CD4-positive, alpha-beta T cell (primary cell): ENCODE results near the gene RTCB. TPM values are rescaled to one million over a fixed set of nuclear protein-coding genes. Genes with fewer than 3 reads are reported as not detected.
A peak's percentile ranks its signal among the peaks of the same experiment; 100 is the strongest.

Experiments used
- ATAC-seq: fragments of 200-7000 bp; cut with Tn5 transposase; one replicate; pipeline ENCODE4 v1.10.0; 2022; ENCODE audit warnings: mild to moderate bottlenecking; ENCODE audit not compliant: poor library complexity
- CTCF ChIA-PET: fragments of 350-600 bp; sonication (Branson Sonifier 250); formaldehyde crosslinking; loops from one replicate; lab custom pipeline; 2021; ENCODE audit warnings: antibody characterized with exemption, inconsistent platforms; lab: Charles Lee
- POLR2A ChIA-PET: fragments of 350-600 bp; sonication (Branson Sonifier 250); formaldehyde crosslinking; loops from one replicate; lab custom pipeline; 2021; ENCODE audit warnings: antibody characterized with exemption, inconsistent platforms; lab: Charles Lee
- DNase-seq, 14 experiments: peaks; one replicate each; pipeline ENCODE4 v3.0.0-alpha.2; 2013 to 2020; ENCODE audit warnings: mixed read lengths in 2 of 14
- H3K27ac ChIP-seq, 2 donors: one replicate each; pipeline versions ENCODE4 v1.5.1 to v1.7.0; 2013; ENCODE audit warnings: low read length in 2 of 2, low read depth in 1 of 2, mild to moderate bottlenecking in 1 of 2
- H3K27me3 ChIP-seq, 2 experiments: 1 replicate in 1 of 2; 2 replicates in 1 of 2; pipeline versions ENCODE4 v1.6.1 to v1.7.0; 2013; ENCODE audit warnings: low read length in 2 of 2, control low read depth in 1 of 2, mild to moderate bottlenecking in 1 of 2, moderate library complexity in 1 of 2; ENCODE audit not compliant: insufficient read depth in 2 of 2, control insufficient read depth in 1 of 2
- H3K36me3 ChIP-seq: one replicate; pipeline ENCODE4 v1.6.1; 2013; ENCODE audit warnings: low read length, control low read depth; ENCODE audit not compliant: insufficient read depth
- H3K4me1 ChIP-seq: one replicate; pipeline ENCODE4 v1.6.1; 2013; ENCODE audit warnings: low read length, control low read depth; ENCODE audit not compliant: insufficient read depth
- H3K4me3 ChIP-seq: one replicate; pipeline ENCODE4 v1.5.1; 2013; ENCODE audit warnings: mild to moderate bottlenecking, low read length, moderate library complexity
- H3K9me3 ChIP-seq, 2 experiments: 1 replicate in 1 of 2; 2 replicates in 1 of 2; pipeline versions ENCODE4 v1.6.1 to v1.7.0; 2013; ENCODE audit warnings: low read length in 2 of 2, mild to moderate bottlenecking in 2 of 2, control low read depth in 1 of 2, moderate library complexity in 1 of 2; ENCODE audit not compliant: control insufficient read depth in 1 of 2, insufficient read depth in 1 of 2
- H3K27ac Mint-ChIP-seq: one replicate; pipeline ENCODE4 v1.8.0; 2020; ENCODE audit warnings: mixed read lengths
- H3K27me3 Mint-ChIP-seq: one replicate; pipeline ENCODE4 v1.8.0; 2021; ENCODE audit warnings: mixed read lengths
- H3K36me3 Mint-ChIP-seq: one replicate; pipeline ENCODE4 v1.8.0; 2021; ENCODE audit warnings: low read depth, mixed read lengths
- H3K4me1 Mint-ChIP-seq: one replicate; pipeline ENCODE4 v1.8.0; 2021; ENCODE audit warnings: low read depth, mixed read lengths
- H3K4me3 Mint-ChIP-seq: one replicate; pipeline ENCODE4 v1.8.0; 2020; ENCODE audit warnings: mild to moderate bottlenecking, mixed read lengths
- H3K9me3 Mint-ChIP-seq: one replicate; pipeline ENCODE4 v1.8.0; 2020; ENCODE audit warnings: mixed read lengths
- CTCF ChIP-seq: fragments of 200-600 bp; IDR thresholded peaks from one replicate; pipeline ENCODE4 v1.8.0; 2022; ENCODE audit warnings: antibody characterized with exemption, mild to moderate bottlenecking
- intact Hi-C, 2 experiments: fragments of 100-400 bp; cut with DNase I in 1 of 2; cut with micrococcal nuclease in 1 of 2; formaldehyde crosslinking; loops; one replicate each; pipeline versions ENCODE4 v1.15.1 to v1.9.0; 2023 to 2025; cut with DNase I, micrococcal nuclease
- total RNA-seq, 174 experiments: library from RNA in 2 of 174; stranded (reverse) in 2 of 174; gene quantifications; one replicate each; pipeline ENCODE4 v1.2.3 and lab custom pipeline; 2021 to 2026

Gene RTCB
- total RNA-seq, 2 experiments from 2014 or later, result 30.1 to 36.0 TPM

GRCh38 chr22:32407312-32407711, 4.7 kb downstream of the RTCB start:
- peaks cover 47% of the 10 kb centered on the region for H3K4me1 Mint-ChIP-seq
- H3K27me3 Mint-ChIP-seq, result no peaks in the 10 kb centered on the region
- ChIA-PET POLR2A (no interaction called here), CTCF (no interaction called here)
- no peak overlapping the region for H3K27ac ChIP-seq
- H3K4me3 Mint-ChIP-seq, result peak overlapping the region; percentile 4
- H3K36me3 ChIP-seq, result peaks cover 49% of the 10 kb centered on the region
- no peak overlapping the region for H3K4me3 ChIP-seq
- no peak for ATAC-seq
- no peaks in the 10 kb centered on the region for H3K9me3 Mint-ChIP-seq
- intact Hi-C loops, result no loop called here
- H3K27ac Mint-ChIP-seq, result no peak overlapping the region
- TF ChIP-seq CTCF, result no peak
- H3K27me3 ChIP-seq, result no peaks in the 10 kb centered on the region
- peaks cover 83% of the 10 kb centered on the region for H3K36me3 Mint-ChIP-seq
- H3K4me1 ChIP-seq, result peaks cover 18% of the 10 kb centered on the region
- no peaks in the 10 kb centered on the region for H3K9me3 ChIP-seq
- DNase-seq, result peak in 2 of 14 experiments; percentile 3 to 22

GRCh38 chr22:32404021-32404420, 8.0 kb downstream of the RTCB start:
- intact Hi-C loops, result no loop called here
- Mint-ChIP-seq H3K27ac (no peak overlapping the region), H3K4me1 (peaks cover 19% of the 10 kb centered on the region), H3K9me3 (no peaks in the 10 kb centered on the region), H3K36me3 (peaks cover 91% of the 10 kb centered on the region), H3K27me3 (no peaks in the 10 kb centered on the region), H3K4me3 (no peak overlapping the region)
- Histone ChIP-seq H3K4me3 (no peak overlapping the region), H3K27me3 (no peaks in the 10 kb centered on the region), H3K27ac (no peak overlapping the region), H3K9me3 (no peaks in the 10 kb centered on the region), H3K4me1 (no peaks in the 10 kb centered on the region), H3K36me3 (peaks cover 79% of the 10 kb centered on the region)
- DNase-seq, result no peak
- ChIA-PET CTCF (interaction anchor here (0.8 kb wide), 1 partner anchor 10 kb away, joined by 3 read pairs; no protein-coding TSS in a partner anchor), POLR2A (no interaction called here)
- ATAC-seq, result no peak
- TF ChIP-seq CTCF, result no peak

DNA sequence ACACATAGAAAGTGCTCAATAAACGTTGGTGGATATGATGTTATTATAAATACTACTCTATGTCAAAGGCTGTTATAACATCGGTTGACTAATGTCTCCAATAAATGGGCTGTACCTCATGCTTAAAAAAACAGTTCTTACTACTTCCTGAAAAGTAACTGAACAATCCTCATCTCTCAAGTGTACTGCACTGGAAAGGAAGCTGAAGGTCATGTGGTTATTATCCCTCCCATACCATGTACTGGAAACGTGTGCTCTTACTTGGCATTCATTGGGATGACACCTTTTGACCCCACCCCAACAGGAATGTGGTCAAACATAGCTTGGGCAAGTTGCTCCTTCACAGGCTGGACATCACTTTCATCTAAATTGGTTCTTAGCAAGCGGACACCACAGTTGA, 10.6 kb downstream of the RTCB start:
- Histone ChIP-seq H3K27ac (no peak overlapping the region), H3K9me3 (no peaks in the 10 kb centered on the region), H3K27me3 (no peaks in the 10 kb centered on the region), H3K4me3 (no peak overlapping the region), H3K36me3 (peaks cover 83% of the 10 kb centered on the region), H3K4me1 (no peaks in the 10 kb centered on the region)
- H3K27me3 Mint-ChIP-seq, result no peaks in the 10 kb centered on the region
- TF ChIP-seq CTCF, result no peak
- ATAC-seq (no peak), DNase-seq (no peak)
- peaks cover 91% of the 10 kb centered on the region for H3K36me3 Mint-ChIP-seq
- no peaks in the 10 kb centered on the region for H3K9me3 Mint-ChIP-seq
- ChIA-PET POLR2A (interaction anchor here (1.6 kb wide), 1 partner anchor 10 kb away, joined by 3 read pairs; no protein-coding TSS in a partner anchor), CTCF (no interaction called here)
- H3K4me3 Mint-ChIP-seq, result no peak overlapping the region
- H3K27ac Mint-ChIP-seq, result no peak overlapping the region
- intact Hi-C loops, result no loop called here
- H3K4me1 Mint-ChIP-seq, result no peaks in the 10 kb centered on the region
